Measurements from ENCODE around the gene PRKAR2B.

The PRKAR2B gene

GRCh38 chr7:107044347-107045194 lies at the start of gene PRKAR2B:
Gene PRKAR2B, plus strand, starts transcription at chr7:107044705. Its CDS starts 203 bp downstream, at chr7:107044908.
- Histone ChIP-seq H3K27ac (ENCODE audit: poor library complexity, severe bottlenecking) (no peak within 1 kb of the TSS), H3K9me3 (ENCODE audit: severe bottlenecking) (no peaks in the 10 kb centered on the region), H3K4me3 (ENCODE audit: severe bottlenecking) (peak within 1 kb of the TSS; percentile 38), H3K4me1 (ENCODE audit: insufficient read depth, poor library complexity, severe bottlenecking) (no peaks in the 10 kb centered on the region), H3K36me3 (ENCODE audit: low read depth) (no peaks in the 10 kb centered on the region), H3K27me3 (ENCODE audit: insufficient read depth, poor library complexity, severe bottlenecking) (peaks cover 52% of the 10 kb centered on the region)
- TF ChIP-seq CTCF (IDR thresholded peaks at IDR 0.05; ENCODE audit: poor library complexity, severe bottlenecking) = peak; percentile 26
- peak; percentile 88 for ATAC-seq (ENCODE audit: low read depth)
- DNase-seq (ENCODE audit: low spot score) = peak; percentile 61

GRCh38 chr7:106994833-106995232 lies 49.7 kb upstream of the PRKAR2B start:
- DNase-seq (ENCODE audit: low spot score) = no peak
- no peak for TF ChIP-seq CTCF (IDR thresholded peaks at IDR 0.05; ENCODE audit: poor library complexity, severe bottlenecking)
- Histone ChIP-seq H3K4me3 (ENCODE audit: severe bottlenecking) (no peak overlapping the region), H3K27ac (ENCODE audit: poor library complexity, severe bottlenecking) (no peak overlapping the region), H3K9me3 (ENCODE audit: severe bottlenecking) (no peaks in the 10 kb centered on the region), H3K36me3 (ENCODE audit: low read depth) (no peaks in the 10 kb centered on the region), H3K4me1 (ENCODE audit: insufficient read depth, poor library complexity, severe bottlenecking) (no peaks in the 10 kb centered on the region), H3K27me3 (ENCODE audit: insufficient read depth, poor library complexity, severe bottlenecking) (no peaks in the 10 kb centered on the region)
- no peak for ATAC-seq (ENCODE audit: low read depth)

- no peaks in the 10 kb centered on the region for H3K9me3 ChIP-seq (ENCODE audit: severe bottlenecking)
- no peak for DNase-seq (ENCODE audit: low spot score)
- no peak for TF ChIP-seq CTCF (IDR thresholded peaks at IDR 0.05; ENCODE audit: poor library complexity, severe bottlenecking)
- no peaks in the 10 kb centered on the region for H3K4me1 ChIP-seq (ENCODE audit: insufficient read depth, poor library complexity, severe bottlenecking)
- no peak overlapping the region for H3K4me3 ChIP-seq (ENCODE audit: severe bottlenecking)
- H3K36me3 ChIP-seq (ENCODE audit: low read depth) = no peaks in the 10 kb centered on the region
- ATAC-seq (ENCODE audit: low read depth) = no peak
- no peak overlapping the region for H3K27ac ChIP-seq (ENCODE audit: poor library complexity, severe bottlenecking)
- H3K27me3 ChIP-seq (ENCODE audit: insufficient read depth, poor library complexity, severe bottlenecking) = no peaks in the 10 kb centered on the region
Measured at GRCh38 chr7:106997487-106998271, 46.8 kb upstream of the PRKAR2B start.

GRCh38 chr7:106999023-106999422 lies 45.5 kb upstream of the PRKAR2B start:
- Histone ChIP-seq H3K4me3 (ENCODE audit: severe bottlenecking) (no peak overlapping the region), H3K27me3 (ENCODE audit: insufficient read depth, poor library complexity, severe bottlenecking) (no peaks in the 10 kb centered on the region), H3K4me1 (ENCODE audit: insufficient read depth, poor library complexity, severe bottlenecking) (no peaks in the 10 kb centered on the region), H3K9me3 (ENCODE audit: severe bottlenecking) (no peaks in the 10 kb centered on the region), H3K36me3 (ENCODE audit: low read depth) (no peaks in the 10 kb centered on the region), H3K27ac (ENCODE audit: poor library complexity, severe bottlenecking) (no peak overlapping the region)
- DNase-seq (ENCODE audit: low spot score) (no peak), ATAC-seq (ENCODE audit: low read depth) (no peak)
- no peak for TF ChIP-seq CTCF (IDR thresholded peaks at IDR 0.05; ENCODE audit: poor library complexity, severe bottlenecking)

Data from RWPE2 (cell line).